Natural killer cell (primary cell): ENCODE results near the gene PIK3CB. TPM values are rescaled to one million over a fixed set of nuclear protein-coding genes. Genes with fewer than 3 reads are reported as not detected.

ENCODE experiments used
- ATAC-seq, 3 donors: fragments of 150-1000 bp in 2 of 3; fragments of 200-7000 bp in 1 of 3; cut with Tn5 transposase; 1 replicate in 1 of 3; 2 replicates in 2 of 3; pipeline ENCODE4 v1.10.0; 2021; ENCODE audit warnings: mild to moderate bottlenecking in 2 of 3, moderate library complexity in 2 of 3
- DNase-seq, 2 donors: peaks; one replicate each; pipeline versions ENCODE4 v3.0.0 to v3.0.0-alpha.2; 2013 to 2021; ENCODE audit warnings: mixed read lengths in 1 of 2
- H3K27ac ChIP-seq: one replicate; pipeline ENCODE4 v1.5.1; 2013; ENCODE audit warnings: mild to moderate bottlenecking, low read length
- H3K27me3 ChIP-seq: one replicate; pipeline ENCODE4 v1.6.1; 2013; ENCODE audit warnings: low read length; ENCODE audit not compliant: control insufficient read depth, insufficient read depth
- H3K36me3 ChIP-seq: one replicate; pipeline ENCODE4 v1.6.1; 2013; ENCODE audit warnings: low read length; ENCODE audit not compliant: control insufficient read depth, insufficient read depth
- H3K4me1 ChIP-seq: one replicate; pipeline ENCODE4 v1.6.1; 2013; ENCODE audit warnings: low read length; ENCODE audit not compliant: control insufficient read depth, insufficient read depth
- H3K4me3 ChIP-seq: one replicate; pipeline ENCODE4 v1.5.1; 2013; ENCODE audit warnings: low read length
- H3K9me3 ChIP-seq: one replicate; pipeline ENCODE4 v1.6.1; 2013; ENCODE audit warnings: low read length; ENCODE audit not compliant: control insufficient read depth, insufficient read depth
- H3K27ac Mint-ChIP-seq, 2 donors: one replicate each; pipeline ENCODE4 v1.8.0; 2022; ENCODE audit warnings: mild to moderate bottlenecking in 2 of 2, mixed read lengths in 2 of 2, moderate library complexity in 1 of 2
- H3K27me3 Mint-ChIP-seq, 2 donors: one replicate each; pipeline ENCODE4 v1.8.0; 2022; ENCODE audit warnings: low read depth in 2 of 2, mixed read lengths in 2 of 2
- H3K36me3 Mint-ChIP-seq: one replicate; pipeline ENCODE4 v1.8.0; 2022; ENCODE audit warnings: mixed read lengths
- H3K4me1 Mint-ChIP-seq, 2 donors: one replicate each; pipeline ENCODE4 v1.8.0; 2022; ENCODE audit warnings: mixed read lengths in 2 of 2
- H3K4me3 Mint-ChIP-seq: one replicate; pipeline ENCODE4 v1.8.0; 2022; ENCODE audit warnings: mild to moderate bottlenecking, moderate library complexity, mixed read lengths
- H3K9me3 Mint-ChIP-seq, 2 donors: one replicate each; pipeline ENCODE4 v1.8.0; 2022; ENCODE audit warnings: mixed read lengths in 2 of 2
- WGBS: methylation state at CpG from one replicate; pipeline ENCODE4 v1.1.7; 2013; ENCODE audit warnings: missing lambda C conversion rate; ENCODE audit not compliant: insufficient coverage; 5-methylcytosine and 5-hydroxymethylcytosine counted together
- intact Hi-C: fragments of 100-400 bp; cut with micrococcal nuclease; formaldehyde crosslinking; loops from one replicate; pipeline ENCODE4 v1.14.2; 2022
- total RNA-seq, 4 donors: library from RNA; stranded (reverse); fragments of 120-200 nt in 1 of 4; gene quantifications; one replicate each; pipeline versions ENCODE4 v1.2.3 to v1.2.4, GENCODE V29; 2013 to 2022
- TF ChIP-seq, protein P1 (sequence below): fragments of 200-600 bp; IDR thresholded peaks from one replicate; pipeline ENCODE4 v1.8.0; 2022; ENCODE audit warnings: antibody characterized with exemption

PIK3CB gene
- total RNA-seq, 3 donors from 2014 or later (not counting 1 experiment from before 2014, with no cell fraction given) = 13.2 to 20.2 (median 18.0) TPM

DNA sequence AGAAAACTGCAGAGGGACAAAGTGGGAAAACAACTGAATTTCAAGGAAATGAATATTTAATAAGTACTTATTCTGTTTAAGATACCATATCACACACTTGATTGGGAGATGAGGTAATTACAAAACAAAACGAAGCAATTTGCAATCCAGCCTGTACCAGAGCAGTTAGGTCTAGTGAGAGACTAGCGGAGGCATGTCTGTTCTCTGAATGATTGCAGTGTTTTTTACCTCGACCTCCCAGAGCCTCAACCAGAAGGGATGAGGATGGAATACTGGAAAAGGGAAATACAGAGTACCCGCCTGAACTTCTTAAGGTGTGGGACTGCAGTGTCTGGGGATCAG is 59.5 kb downstream of the PIK3CB start:
- intact Hi-C loops = no loop called here
- 77% methylated on average over 4 of the region's 4 CpGs for WGBS

DNA sequence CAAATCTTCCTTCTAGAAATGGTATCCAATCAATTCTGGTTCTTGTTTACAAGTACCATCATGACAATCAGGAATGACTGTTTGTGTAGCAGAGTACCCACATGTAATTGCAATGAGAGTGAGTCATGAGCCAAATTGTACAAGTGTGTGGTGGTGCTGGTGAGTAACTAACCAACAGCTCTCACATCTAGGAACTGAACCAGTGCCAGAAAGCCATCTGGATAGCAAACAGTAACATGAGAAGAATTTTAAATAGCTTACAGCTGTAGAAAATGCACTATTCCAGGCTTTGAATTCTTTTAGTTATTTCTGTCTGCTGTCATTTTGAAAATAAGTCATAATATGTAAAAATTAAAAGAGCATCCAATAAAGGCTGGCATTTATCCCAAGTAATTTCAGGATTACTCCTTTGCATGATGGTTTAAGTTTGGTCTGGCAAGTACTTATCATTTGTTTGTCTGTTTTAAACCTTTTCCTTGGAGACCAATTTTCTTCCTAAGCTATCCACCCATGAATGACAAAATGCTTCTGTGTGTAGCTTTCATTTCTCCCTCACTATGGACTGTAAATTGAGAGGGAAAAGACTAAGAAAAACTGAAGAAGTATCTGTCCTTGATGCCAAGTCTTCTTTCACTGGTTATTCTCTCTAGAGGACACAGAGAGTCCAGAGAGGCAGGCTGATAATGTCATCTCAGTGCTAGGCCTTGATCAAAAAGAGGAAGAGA is 60.0 kb downstream of the PIK3CB start:
- intact Hi-C loops = no loop called here
- Histone ChIP-seq H3K36me3 (no peaks in the 10 kb centered on the region), H3K27ac (no peak overlapping the region), H3K4me3 (no peak overlapping the region), H3K4me1 (no peaks in the 10 kb centered on the region), H3K27me3 (no peaks in the 10 kb centered on the region), H3K9me3 (no peaks in the 10 kb centered on the region)
- ATAC-seq (no peak), DNase-seq (no peak)
- no peaks in the 10 kb centered on the region for H3K36me3 Mint-ChIP-seq
- no peaks in the 10 kb centered on the region for H3K27me3 Mint-ChIP-seq
- TF ChIP-seq, protein P1, sequence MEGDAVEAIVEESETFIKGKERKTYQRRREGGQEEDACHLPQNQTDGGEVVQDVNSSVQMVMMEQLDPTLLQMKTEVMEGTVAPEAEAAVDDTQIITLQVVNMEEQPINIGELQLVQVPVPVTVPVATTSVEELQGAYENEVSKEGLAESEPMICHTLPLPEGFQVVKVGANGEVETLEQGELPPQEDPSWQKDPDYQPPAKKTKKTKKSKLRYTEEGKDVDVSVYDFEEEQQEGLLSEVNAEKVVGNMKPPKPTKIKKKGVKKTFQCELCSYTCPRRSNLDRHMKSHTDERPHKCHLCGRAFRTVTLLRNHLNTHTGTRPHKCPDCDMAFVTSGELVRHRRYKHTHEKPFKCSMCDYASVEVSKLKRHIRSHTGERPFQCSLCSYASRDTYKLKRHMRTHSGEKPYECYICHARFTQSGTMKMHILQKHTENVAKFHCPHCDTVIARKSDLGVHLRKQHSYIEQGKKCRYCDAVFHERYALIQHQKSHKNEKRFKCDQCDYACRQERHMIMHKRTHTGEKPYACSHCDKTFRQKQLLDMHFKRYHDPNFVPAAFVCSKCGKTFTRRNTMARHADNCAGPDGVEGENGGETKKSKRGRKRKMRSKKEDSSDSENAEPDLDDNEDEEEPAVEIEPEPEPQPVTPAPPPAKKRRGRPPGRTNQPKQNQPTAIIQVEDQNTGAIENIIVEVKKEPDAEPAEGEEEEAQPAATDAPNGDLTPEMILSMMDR = no peak
- peaks cover 0 to 11% of the 10 kb centered on the region in 2 donors for H3K4me1 Mint-ChIP-seq
- no peak overlapping the region for H3K4me3 Mint-ChIP-seq
- no peak overlapping the region for H3K27ac Mint-ChIP-seq
- H3K9me3 Mint-ChIP-seq = no peaks in the 10 kb centered on the region

More for the DNA sequence above, 59.5 kb downstream of the PIK3CB start:
- no peak overlapping the region for H3K27ac Mint-ChIP-seq
- Histone ChIP-seq H3K4me3 (no peak overlapping the region), H3K9me3 (no peaks in the 10 kb centered on the region), H3K36me3 (no peaks in the 10 kb centered on the region), H3K4me1 (no peaks in the 10 kb centered on the region), H3K27ac (no peak overlapping the region), H3K27me3 (no peaks in the 10 kb centered on the region)
- TF ChIP-seq, protein P1 = no peak
- H3K9me3 Mint-ChIP-seq = no peaks in the 10 kb centered on the region
- H3K4me1 Mint-ChIP-seq = peaks cover 0 to 11% of the 10 kb centered on the region in 2 donors
- DNase-seq (no peak), ATAC-seq (no peak)
- H3K4me3 Mint-ChIP-seq = no peak overlapping the region
- H3K36me3 Mint-ChIP-seq = no peaks in the 10 kb centered on the region
- no peaks in the 10 kb centered on the region for H3K27me3 Mint-ChIP-seq

DNA sequence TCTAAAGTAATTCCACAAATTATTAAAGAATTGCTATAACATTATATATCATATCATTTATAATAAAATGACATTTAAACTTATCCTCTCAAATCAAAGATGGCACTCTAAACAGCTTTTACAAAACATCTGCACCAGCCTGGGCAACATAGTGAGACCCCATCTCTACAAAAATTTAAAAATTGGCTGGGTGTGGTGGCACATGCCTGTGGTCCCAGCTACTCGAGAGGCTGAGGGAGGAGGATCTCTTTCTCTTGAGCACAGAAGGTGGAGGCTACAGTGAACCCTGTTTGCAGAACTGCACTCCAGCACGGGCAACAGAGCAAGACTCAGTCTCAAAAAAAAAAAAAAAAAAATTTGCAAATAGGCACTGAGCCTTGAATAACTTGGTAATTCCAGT is 63.1 kb downstream of the PIK3CB start:
- ATAC-seq (no peak), DNase-seq (no peak)
- 97% methylated on average over 2 of the region's 2 CpGs for WGBS
- no peaks in the 10 kb centered on the region for H3K9me3 Mint-ChIP-seq
- intact Hi-C loops = no loop called here
- Histone ChIP-seq H3K27ac (no peak overlapping the region), H3K9me3 (peaks cover 15% of the 10 kb centered on the region), H3K4me3 (no peak overlapping the region), H3K27me3 (no peaks in the 10 kb centered on the region), H3K4me1 (no peaks in the 10 kb centered on the region), H3K36me3 (no peaks in the 10 kb centered on the region)
- TF ChIP-seq, protein P1 = no peak
- H3K4me3 Mint-ChIP-seq = no peak overlapping the region
- H3K27me3 Mint-ChIP-seq = no peaks in the 10 kb centered on the region
- no peaks in the 10 kb centered on the region for H3K36me3 Mint-ChIP-seq
- no peak overlapping the region for H3K27ac Mint-ChIP-seq
- peaks cover 0 to 4% of the 10 kb centered on the region in 2 donors for H3K4me1 Mint-ChIP-seq

DNA sequence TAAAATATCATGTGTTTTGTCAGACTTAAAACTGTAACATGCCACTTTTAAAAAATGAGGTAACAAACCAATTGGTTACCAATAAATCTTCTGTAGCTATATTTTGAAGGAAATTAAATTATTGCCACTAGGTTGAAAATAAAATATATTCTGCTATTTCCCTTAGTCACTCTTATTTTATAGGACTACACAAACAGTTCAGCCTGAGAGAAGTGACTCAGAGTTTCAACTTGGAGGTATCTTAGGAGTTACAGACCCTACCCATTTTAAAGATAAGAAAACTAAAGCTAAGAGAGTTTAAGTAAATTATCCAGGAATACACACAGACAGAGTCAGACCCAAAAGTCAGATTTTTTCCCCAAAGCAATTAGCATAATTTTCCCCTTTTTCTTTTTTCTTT is 65.1 kb downstream of the PIK3CB start:
- Mint-ChIP-seq H3K4me1 (no peaks in the 10 kb centered on the region), H3K9me3 (no peaks in the 10 kb centered on the region), H3K36me3 (no peaks in the 10 kb centered on the region), H3K27ac (no peak overlapping the region), H3K4me3 (no peak overlapping the region), H3K27me3 (no peaks in the 10 kb centered on the region)
- Histone ChIP-seq H3K4me3 (no peak overlapping the region), H3K27ac (no peak overlapping the region), H3K27me3 (no peaks in the 10 kb centered on the region), H3K4me1 (no peaks in the 10 kb centered on the region), H3K36me3 (no peaks in the 10 kb centered on the region), H3K9me3 (peaks cover 15% of the 10 kb centered on the region)
- ATAC-seq = no peak
- DNase-seq = no peak
- intact Hi-C loops = no loop called here
- TF ChIP-seq, protein P1 = no peak
